ENCODE results near the gene PRND.

DNA sequence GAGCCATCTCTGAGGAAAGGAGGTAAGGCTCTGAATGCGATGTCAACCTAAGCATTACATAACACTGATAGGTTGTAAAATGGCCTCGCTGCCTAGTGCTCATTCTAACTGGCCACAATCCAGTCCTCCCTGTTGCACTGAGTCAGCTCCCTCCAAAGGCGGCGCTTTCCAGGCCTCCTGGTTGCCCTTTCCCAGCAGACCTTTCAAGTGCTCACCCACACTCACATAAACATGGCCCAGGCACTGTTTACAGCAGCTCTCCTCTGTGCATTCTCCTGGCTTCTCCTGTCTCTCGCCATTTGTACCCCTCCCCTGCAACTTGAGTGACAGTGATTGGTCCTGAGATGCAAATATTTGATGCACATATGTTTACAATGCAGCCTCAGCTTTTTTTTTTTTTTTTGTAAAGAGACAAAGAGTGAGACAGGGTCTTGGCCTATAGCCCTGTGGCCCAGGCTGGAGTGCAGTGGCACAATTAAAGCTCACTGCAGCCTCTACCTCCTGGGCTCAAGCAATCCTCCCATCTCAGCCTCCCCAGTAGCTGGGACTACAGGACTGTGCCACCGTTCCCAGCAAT, 36.8 kb upstream of the PRND start:
- TF ChIP-seq POLR2A (IDR thresholded peaks at IDR 0.05; ENCODE audit: low read length) (no peak), GATA1 (IDR thresholded peaks at IDR 0.05; ENCODE audit: low read depth, low read length) (no peak)
